ENCODE measurements around the gene EMC6. TPM values are rescaled to one million over a fixed set of nuclear protein-coding genes. Genes with fewer than 3 reads are reported as not detected.

The EMC6 gene
- total and polyA plus RNA-seq, 2 of the 13 experiments (the other 11 are each of a cell fraction or from before 2014, with no cell fraction given) = 45.1 to 47.7 TPM

- TF ChIP-seq ZNF784 (CRISPR knock-in tag; IDR thresholded peaks at IDR 0.05; ENCODE audit: borderline replicate concordance) (peak; percentile 43; the same call in 1 of the 2 replicates), NR0B2 (CRISPR knock-in tag; IDR thresholded peaks at IDR 0.05) (peak; percentile 72), CSRNP2 (CRISPR knock-in tag; conservative IDR thresholded peaks at IDR 0.05; ENCODE audit: low read depth) (no peak), RELA (CRISPR knock-in tag; IDR thresholded peaks at IDR 0.05) (peak; percentile 61; the same call in 1 of the 2 replicates), TBP (CRISPR knock-in tag; IDR thresholded peaks at IDR 0.05) (no peak), USF2 (IDR thresholded peaks at IDR 0.05; ENCODE audit: low read depth, low read length) (peak; percentile 98), USF2 (CRISPR knock-in tag; IDR thresholded peaks at IDR 0.05; ENCODE audit: borderline replicate concordance) (peak; percentile 99; the same call in 1 of the 2 replicates), TERF1 (CRISPR knock-in tag; IDR thresholded peaks at IDR 0.05) (no peak), ZNF546 (CRISPR knock-in tag; conservative IDR thresholded peaks at IDR 0.05) (0 out of 2 replicates have a peak, but pooled peaks have one; percentile 46), HDAC1 (CRISPR knock-in tag; IDR thresholded peaks at IDR 0.05) (peak; percentile 96), PCBP2 (optimal IDR thresholded peaks at IDR 0.05; ENCODE audit: low read depth, low read length, poor library complexity, severe bottlenecking) (no peak), ZNF709 (CRISPR knock-in tag; IDR thresholded peaks at IDR 0.05) (0 out of 2 replicates have a peak, but pooled peaks have one; percentile 39), ZBTB8A (CRISPR knock-in tag; IDR thresholded peaks at IDR 0.05; ENCODE audit: borderline replicate concordance, low read depth) (no peak), ETS1 (CRISPR knock-in tag; IDR thresholded peaks at IDR 0.05) (no peak), ZNF761 (CRISPR knock-in tag; conservative IDR thresholded peaks at IDR 0.05) (peak; percentile 50; the same call in 1 of the 2 replicates), ZNF331 (CRISPR knock-in tag; IDR thresholded peaks at IDR 0.05) (peak; percentile 40; the same call in 1 of the 2 replicates), ZNF737 (CRISPR knock-in tag; IDR thresholded peaks at IDR 0.05; ENCODE audit: borderline replicate concordance) (0 out of 2 replicates have a peak, but pooled peaks have one; percentile 77), KLF11 (CRISPR knock-in tag; IDR thresholded peaks at IDR 0.05) (0 out of 2 replicates have a peak, but pooled peaks have one; percentile 27), PRMT3 (CRISPR knock-in tag; IDR thresholded peaks at IDR 0.05; ENCODE audit: borderline replicate concordance, low read depth) (no peak), ZNF773 (CRISPR knock-in tag; IDR thresholded peaks at IDR 0.05; ENCODE audit: borderline replicate concordance) (no peak; the same call in 1 of the 2 replicates), WIZ (CRISPR knock-in tag; IDR thresholded peaks at IDR 0.05) (no peak)
Measured at GRCh38 chr17:3636154-3636907, 32.3 kb upstream of the EMC6 start, which contains the start of the genes CTNS and SHPK (continued).

Measured in HepG2 (cell line).